LNCaP clone FGC (cell line): Measurements from ENCODE around the gene AMBRA1.
A peak's percentile ranks its signal among the peaks of the same experiment; 100 is the strongest.

Source experiments
- DNase-seq: peaks from one replicate; pipeline ENCODE4 v3.0.0-alpha.2; 2011; ENCODE audit warnings: low read depth
- H3K4me3 ChIP-seq: 2 replicates; pipeline ENCODE4 v1.5.1; 2011; ENCODE audit warnings: mild to moderate bottlenecking, low read depth, low read length, control low read depth
- TF ChIP-seq, protein P1 (sequence below): IDR thresholded peaks from 2 replicates; pipeline ENCODE4 v1.5.1; 2012; ENCODE audit warnings: mild to moderate bottlenecking; ENCODE audit not compliant: control insufficient read depth, insufficient read depth; ENCODE audit errors: extremely low read depth

AMBRA1 gene

DNA sequence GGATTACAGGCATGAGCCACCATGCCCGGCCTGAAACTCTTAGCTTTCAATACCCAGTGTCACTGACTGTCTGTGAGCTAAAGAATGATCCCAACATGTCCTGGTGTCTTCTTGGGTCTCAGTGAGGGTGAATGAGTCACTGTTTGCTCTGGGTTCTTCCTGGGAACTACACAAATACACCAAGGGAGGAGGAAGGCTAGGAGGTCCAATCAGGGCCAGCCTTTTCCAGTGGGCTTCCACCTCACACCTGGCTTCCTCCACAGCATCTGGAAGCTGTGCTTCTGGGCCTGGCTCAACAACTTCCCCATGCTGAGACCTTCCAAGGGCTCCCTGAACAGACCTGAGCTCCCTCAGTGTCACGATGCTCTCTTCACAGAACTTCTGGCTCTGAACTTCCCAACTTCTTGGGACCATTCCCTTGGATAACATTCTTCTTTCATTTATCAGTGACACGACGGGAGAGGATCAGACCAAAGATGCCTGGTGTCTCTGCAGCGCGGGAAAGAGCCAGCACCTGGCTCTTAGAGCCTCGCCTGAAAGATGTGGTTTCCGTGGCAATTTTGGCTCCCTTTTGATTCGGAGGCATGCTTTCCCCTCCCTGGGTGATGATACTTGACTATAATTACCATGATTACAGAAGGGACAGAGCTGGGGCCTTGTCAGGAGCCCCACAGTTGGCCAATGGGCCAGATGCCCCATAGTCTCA, 179.9 kb downstream of the AMBRA1 start:
- DNase-seq, result no peak
- TF ChIP-seq, protein P1, sequence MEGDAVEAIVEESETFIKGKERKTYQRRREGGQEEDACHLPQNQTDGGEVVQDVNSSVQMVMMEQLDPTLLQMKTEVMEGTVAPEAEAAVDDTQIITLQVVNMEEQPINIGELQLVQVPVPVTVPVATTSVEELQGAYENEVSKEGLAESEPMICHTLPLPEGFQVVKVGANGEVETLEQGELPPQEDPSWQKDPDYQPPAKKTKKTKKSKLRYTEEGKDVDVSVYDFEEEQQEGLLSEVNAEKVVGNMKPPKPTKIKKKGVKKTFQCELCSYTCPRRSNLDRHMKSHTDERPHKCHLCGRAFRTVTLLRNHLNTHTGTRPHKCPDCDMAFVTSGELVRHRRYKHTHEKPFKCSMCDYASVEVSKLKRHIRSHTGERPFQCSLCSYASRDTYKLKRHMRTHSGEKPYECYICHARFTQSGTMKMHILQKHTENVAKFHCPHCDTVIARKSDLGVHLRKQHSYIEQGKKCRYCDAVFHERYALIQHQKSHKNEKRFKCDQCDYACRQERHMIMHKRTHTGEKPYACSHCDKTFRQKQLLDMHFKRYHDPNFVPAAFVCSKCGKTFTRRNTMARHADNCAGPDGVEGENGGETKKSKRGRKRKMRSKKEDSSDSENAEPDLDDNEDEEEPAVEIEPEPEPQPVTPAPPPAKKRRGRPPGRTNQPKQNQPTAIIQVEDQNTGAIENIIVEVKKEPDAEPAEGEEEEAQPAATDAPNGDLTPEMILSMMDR, result no peak
- no peak overlapping the region for H3K4me3 ChIP-seq

- H3K4me3 ChIP-seq, result no peak overlapping the region
- TF ChIP-seq, protein P1, result peak; percentile 67
- peak; percentile 28 for DNase-seq
Observed at GRCh38 chr11:46410021-46410420, 183.8 kb downstream of the AMBRA1 start.

DNA sequence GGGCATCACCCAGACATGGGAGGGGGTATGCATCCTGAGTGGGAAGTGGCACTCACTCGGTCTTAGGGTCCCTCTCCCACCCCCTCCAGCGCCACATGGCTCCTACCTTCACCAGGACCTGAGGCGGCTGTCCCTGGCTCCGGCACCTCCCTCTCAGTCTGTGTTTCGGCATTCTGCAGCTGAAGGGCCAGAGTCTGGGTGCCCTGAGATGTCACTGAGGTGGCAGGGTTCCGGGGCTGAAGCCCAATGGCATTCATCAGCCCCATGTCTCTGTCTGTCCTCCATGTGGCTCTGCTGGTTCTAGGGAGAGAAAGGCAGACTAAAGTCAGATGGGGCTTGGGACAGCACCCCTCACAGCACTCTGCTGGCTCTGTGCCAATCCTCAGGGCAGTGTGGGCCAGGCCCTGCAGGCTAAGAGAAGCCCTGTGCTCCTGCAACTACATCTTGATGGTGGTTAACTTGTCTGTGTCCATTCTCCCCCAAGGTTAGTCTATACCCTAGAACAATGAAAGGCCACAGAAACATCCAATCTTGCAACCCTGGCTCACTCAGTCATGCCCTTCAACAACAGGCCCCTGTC, 185.3 kb downstream of the AMBRA1 start:
- TF ChIP-seq, protein P1, result no peak
- no peak overlapping the region for H3K4me3 ChIP-seq
- no peak for DNase-seq

GRCh38 chr11:46407635-46408034, 186.2 kb downstream of the AMBRA1 start:
- DNase-seq, result no peak
- H3K4me3 ChIP-seq, result no peak overlapping the region
- TF ChIP-seq, protein P1, result no peak

DNA sequence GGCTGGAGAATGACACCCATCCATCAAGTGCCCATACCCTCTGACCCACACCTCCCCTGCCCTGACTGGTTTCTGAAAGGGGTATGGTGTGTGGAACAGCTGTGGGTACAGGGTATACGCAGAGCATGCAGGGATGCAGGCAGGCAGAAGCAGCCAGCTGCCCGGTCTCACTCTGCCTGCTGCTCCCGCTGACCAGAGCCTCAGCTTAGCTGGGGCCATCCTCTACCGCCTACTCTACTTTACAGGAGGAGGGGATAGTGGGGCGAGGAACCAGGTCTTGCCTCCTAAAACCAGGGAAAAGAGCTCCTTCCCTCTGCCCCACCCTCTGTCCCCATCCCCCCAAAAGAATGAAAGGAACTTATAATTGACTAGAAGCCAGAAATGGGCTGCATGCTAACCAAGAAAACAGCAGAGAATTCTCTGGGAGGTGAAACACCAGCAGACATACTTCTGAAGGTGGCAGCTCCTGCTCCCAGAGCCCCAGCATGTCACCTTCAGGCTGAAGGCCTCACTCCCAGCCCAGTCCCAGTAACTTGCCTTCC, 189.3 kb downstream of the AMBRA1 start:
- TF ChIP-seq, protein P1, result no peak
- H3K4me3 ChIP-seq, result no peak overlapping the region

DNA sequence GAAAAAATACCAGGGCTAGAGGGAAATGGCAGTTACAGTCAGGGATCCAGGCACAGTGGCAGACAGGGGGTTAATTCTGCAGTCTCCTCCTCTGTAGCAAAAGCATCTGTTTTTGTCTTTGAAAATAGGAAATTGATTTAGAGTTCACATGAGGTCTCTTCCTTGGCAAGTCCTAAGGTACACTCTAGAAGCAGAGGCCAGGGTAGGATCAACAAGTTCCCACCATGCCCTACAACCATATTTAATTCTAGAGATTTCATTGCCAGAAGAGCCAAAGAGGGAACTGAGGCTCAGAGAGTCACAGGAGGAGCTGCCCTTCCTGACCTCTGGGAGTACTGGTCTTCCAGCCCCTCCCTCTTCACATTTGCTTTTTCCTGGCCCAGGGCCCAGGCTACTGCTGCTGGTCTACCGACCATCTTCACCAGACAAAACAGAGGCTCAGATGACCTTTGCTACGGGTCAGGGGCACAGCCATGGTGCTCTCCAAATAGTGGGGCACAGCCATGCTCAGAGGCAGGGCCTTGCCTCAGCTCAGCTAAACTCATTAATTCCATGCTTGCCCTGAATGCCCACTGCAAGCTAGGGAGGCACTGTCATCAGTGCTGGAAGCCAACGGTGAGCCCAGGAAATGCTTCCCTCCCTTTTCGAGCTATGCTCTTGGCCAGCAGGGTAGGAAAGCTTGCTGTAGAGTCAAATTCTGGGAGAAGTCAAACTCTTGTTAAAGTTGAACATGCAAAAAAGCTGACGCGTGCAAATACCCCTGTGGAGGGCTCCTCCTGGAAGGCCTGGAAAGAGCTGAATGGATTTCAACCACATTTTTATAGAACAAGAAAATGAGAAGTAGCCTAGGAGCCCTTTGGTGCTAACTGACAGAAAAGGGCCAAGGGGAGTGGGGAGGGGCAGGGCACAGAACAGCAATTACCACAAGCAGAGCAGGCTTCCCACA, 190.6 kb downstream of the AMBRA1 start:
- no peak for DNase-seq
- H3K4me3 ChIP-seq, result no peak overlapping the region
- TF ChIP-seq, protein P1, result no peak

More for the DNA sequence above, 189.3 kb downstream of the AMBRA1 start:
- DNase-seq, result no peak
